Measurements from ENCODE around the gene USP54. TPM values are rescaled to one million over a fixed set of nuclear protein-coding genes. Genes with fewer than 3 reads are reported as not detected.

USP54 gene
- total and polyA plus RNA-seq, 9 of the 15 experiments (the other 6 are each of a cell fraction or from before 2014, with no cell fraction given) = 3.8 to 40.1 (median 16.9) TPM

DNA sequence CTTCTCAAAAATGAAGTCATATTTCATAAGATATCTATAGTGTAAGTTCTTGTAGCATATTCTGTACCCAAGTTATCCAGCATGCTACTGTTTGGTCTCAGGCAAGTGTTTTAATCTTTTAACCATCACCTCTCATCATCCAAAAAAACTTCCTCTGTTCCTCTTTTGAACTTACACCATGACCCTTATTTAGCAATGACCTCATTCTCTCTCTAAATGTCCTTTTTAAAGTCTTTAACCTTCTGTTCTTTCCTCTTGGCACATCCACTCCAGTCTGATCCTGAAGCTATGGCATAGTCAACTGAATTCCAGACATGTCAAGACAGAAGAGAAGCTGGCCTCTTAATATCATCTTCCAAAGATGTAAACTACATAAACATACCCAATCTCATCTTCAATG lies 121.6 kb downstream of the USP54 start (continued):
- no peak for TF ChIP-seq NFIX (CRISPR knock-in tag; IDR thresholded peaks at IDR 0.05; ENCODE audit: low read depth)
- no peak for TF ChIP-seq NCOA4 (IDR thresholded peaks at IDR 0.05; ENCODE audit: partially characterized antibody)
- TF ChIP-seq TARDBP (IDR thresholded peaks at IDR 0.05) = no peak
- no peak for TF ChIP-seq MAFF (IDR thresholded peaks at IDR 0.05; ENCODE audit: low read length)
- TF ChIP-seq, protein P1, sequence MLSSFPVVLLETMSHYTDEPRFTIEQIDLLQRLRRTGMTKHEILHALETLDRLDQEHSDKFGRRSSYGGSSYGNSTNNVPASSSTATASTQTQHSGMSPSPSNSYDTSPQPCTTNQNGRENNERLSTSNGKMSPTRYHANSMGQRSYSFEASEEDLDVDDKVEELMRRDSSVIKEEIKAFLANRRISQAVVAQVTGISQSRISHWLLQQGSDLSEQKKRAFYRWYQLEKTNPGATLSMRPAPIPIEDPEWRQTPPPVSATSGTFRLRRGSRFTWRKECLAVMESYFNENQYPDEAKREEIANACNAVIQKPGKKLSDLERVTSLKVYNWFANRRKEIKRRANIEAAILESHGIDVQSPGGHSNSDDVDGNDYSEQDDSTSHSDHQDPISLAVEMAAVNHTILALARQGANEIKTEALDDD (IDR thresholded peaks at IDR 0.05) = no peak
- no peak for TF ChIP-seq MCM3 (IDR thresholded peaks at IDR 0.05)
- TF ChIP-seq NFRKB (IDR thresholded peaks at IDR 0.05; ENCODE audit: low read depth) = no peak
- TF ChIP-seq SRSF3 (IDR thresholded peaks at IDR 0.05; ENCODE audit: insufficient read depth, low read length) = no peak
- no peak for TF ChIP-seq ZC3H4 (CRISPR knock-in tag; IDR thresholded peaks at IDR 0.05; ENCODE audit: borderline replicate concordance)
- no peak for TF ChIP-seq TBL1XR1 (IDR thresholded peaks at IDR 0.05; ENCODE audit: low read length in 2 of 2)
- no peak for TF ChIP-seq ZFP36 (IDR thresholded peaks at IDR 0.05; ENCODE audit: low read depth, low read length, partially characterized antibody)
- TF ChIP-seq, protein P2, sequence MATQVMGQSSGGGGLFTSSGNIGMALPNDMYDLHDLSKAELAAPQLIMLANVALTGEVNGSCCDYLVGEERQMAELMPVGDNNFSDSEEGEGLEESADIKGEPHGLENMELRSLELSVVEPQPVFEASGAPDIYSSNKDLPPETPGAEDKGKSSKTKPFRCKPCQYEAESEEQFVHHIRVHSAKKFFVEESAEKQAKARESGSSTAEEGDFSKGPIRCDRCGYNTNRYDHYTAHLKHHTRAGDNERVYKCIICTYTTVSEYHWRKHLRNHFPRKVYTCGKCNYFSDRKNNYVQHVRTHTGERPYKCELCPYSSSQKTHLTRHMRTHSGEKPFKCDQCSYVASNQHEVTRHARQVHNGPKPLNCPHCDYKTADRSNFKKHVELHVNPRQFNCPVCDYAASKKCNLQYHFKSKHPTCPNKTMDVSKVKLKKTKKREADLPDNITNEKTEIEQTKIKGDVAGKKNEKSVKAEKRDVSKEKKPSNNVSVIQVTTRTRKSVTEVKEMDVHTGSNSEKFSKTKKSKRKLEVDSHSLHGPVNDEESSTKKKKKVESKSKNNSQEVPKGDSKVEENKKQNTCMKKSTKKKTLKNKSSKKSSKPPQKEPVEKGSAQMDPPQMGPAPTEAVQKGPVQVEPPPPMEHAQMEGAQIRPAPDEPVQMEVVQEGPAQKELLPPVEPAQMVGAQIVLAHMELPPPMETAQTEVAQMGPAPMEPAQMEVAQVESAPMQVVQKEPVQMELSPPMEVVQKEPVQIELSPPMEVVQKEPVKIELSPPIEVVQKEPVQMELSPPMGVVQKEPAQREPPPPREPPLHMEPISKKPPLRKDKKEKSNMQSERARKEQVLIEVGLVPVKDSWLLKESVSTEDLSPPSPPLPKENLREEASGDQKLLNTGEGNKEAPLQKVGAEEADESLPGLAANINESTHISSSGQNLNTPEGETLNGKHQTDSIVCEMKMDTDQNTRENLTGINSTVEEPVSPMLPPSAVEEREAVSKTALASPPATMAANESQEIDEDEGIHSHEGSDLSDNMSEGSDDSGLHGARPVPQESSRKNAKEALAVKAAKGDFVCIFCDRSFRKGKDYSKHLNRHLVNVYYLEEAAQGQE (IDR thresholded peaks at IDR 0.05; ENCODE audit: borderline replicate concordance) = no peak
- TF ChIP-seq, protein P2 (CRISPR knock-in tag; IDR thresholded peaks at IDR 0.05; ENCODE audit: low read depth) = no peak
- TF ChIP-seq ZKSCAN8 (CRISPR knock-in tag; IDR thresholded peaks at IDR 0.05) = no peak
- TF ChIP-seq GABPA (tag; conservative IDR thresholded peaks at IDR 0.05; ENCODE audit: low read depth) = no peak
- no peak for TF ChIP-seq LEF1 (IDR thresholded peaks at IDR 0.05)
- TF ChIP-seq ATF3 (IDR thresholded peaks at IDR 0.05) = peak; percentile 69
- TF ChIP-seq ATF3 (CRISPR knock-in tag; conservative IDR thresholded peaks at IDR 0.05) = no peak
- no peak for TF ChIP-seq CXXC5 (CRISPR knock-in tag; IDR thresholded peaks at IDR 0.05)
- no peak for TF ChIP-seq SRSF9 (IDR thresholded peaks at IDR 0.05; ENCODE audit: borderline replicate concordance, low read depth, low read length)
- TF ChIP-seq HDAC2 (IDR thresholded peaks at IDR 0.05) = no peak
- TF ChIP-seq MBD2 (IDR thresholded peaks at IDR 0.05; ENCODE audit: borderline replicate concordance, low read depth) = no peak

Measured in K562 (cell line).